SK-N-SH (cell line): ENCODE data around the gene HOXD10. TPM values are rescaled to one million over a fixed set of nuclear protein-coding genes. Genes with fewer than 3 reads are reported as not detected.
A peak's percentile ranks its signal among the peaks of the same experiment; 100 is the strongest.

ENCODE experiments used
- CTCF ChIA-PET: fragments of 300-600, 350-600 bp; formaldehyde crosslinking; extraction: SDS; loops from one replicate; lab custom pipeline; 2021; lab: Yijun Ruan, JAX
- POLR2A ChIA-PET: fragments of 350-600 bp; sonication (Branson Sonifier 250); formaldehyde crosslinking; extraction: SDS; loops from one replicate; lab custom pipeline; 2020; ENCODE audit warnings: antibody characterized with exemption, inconsistent platforms; lab: Yijun Ruan, JAX
- DNase-seq: peaks from one replicate; pipeline ENCODE4 v3.0.0; 2012
- H2AFZ ChIP-seq: fragments of 200-600 bp; sonication (generic); 2 replicates; pipeline ENCODE4 v1.8.1; 2016; ENCODE audit warnings: antibody characterized with exemption, mild to moderate bottlenecking, low read depth
- H3F3A ChIP-seq: fragments of 200-600 bp; sonication (generic); replicated peaks from 2 replicates; pipeline ENCODE3; 2016; ENCODE audit warnings: antibody characterized with exemption, mild to moderate bottlenecking; ENCODE audit not compliant: insufficient read depth
- H3K27ac ChIP-seq, 2 experiments: fragments of 200-500 bp in 1 of 2; fragments of 200-600 bp in 1 of 2; sonication (Bioruptor generic) in 1 of 2; sonication (generic), shearing (Covaris generic) in 1 of 2; 2 replicates each; pipeline versions ENCODE4 v1.5.1 to v1.6.1; 2014 to 2016; ENCODE audit warnings: low read depth in 2 of 2, inconsistent platforms in 1 of 2, low read length in 1 of 2, mild to moderate bottlenecking in 1 of 2, mixed read lengths in 1 of 2
- H3K27me3 ChIP-seq: fragments of 200-600 bp; sonication (generic), shearing (Covaris generic); 2 replicates; pipeline ENCODE4 v1.6.1; 2016; ENCODE audit warnings: mixed run types; ENCODE audit not compliant: insufficient read depth
- H3K36me3 ChIP-seq, 2 experiments: fragments of 200-500 bp in 1 of 2; fragments of 200-600 bp in 1 of 2; sonication (Bioruptor generic) in 1 of 2; sonication (generic) in 1 of 2; replicated peaks in 1 of 2; 2 replicates each; pipeline versions ENCODE3 to v1.5.1; 2014 to 2016; ENCODE audit warnings: low read length in 1 of 2, mild to moderate bottlenecking in 1 of 2; ENCODE audit not compliant: insufficient read depth in 2 of 2, control insufficient read depth in 1 of 2
- H3K4me1 ChIP-seq, 2 experiments: fragments of 200-500 bp in 1 of 2; fragments of 200-600 bp in 1 of 2; sonication (Bioruptor generic) in 1 of 2; sonication (generic), shearing (Covaris generic) in 1 of 2; 2 replicates each; pipeline versions ENCODE4 v1.5.1 to v1.6.1; 2014 to 2016; ENCODE audit warnings: low read depth in 1 of 2, low read length in 1 of 2, mixed run types in 1 of 2; ENCODE audit not compliant: insufficient read depth in 2 of 2, control insufficient read depth in 1 of 2
- H3K4me2 ChIP-seq: fragments of 200-600 bp; sonication (generic), shearing (Covaris generic); 2 replicates; pipeline ENCODE4 v1.6.1; 2017; ENCODE audit warnings: mixed run types
- H3K4me3 ChIP-seq, 2 experiments: fragments of 200-500 bp in 1 of 2; fragments of 200-600 bp in 1 of 2; sonication (Bioruptor generic) in 1 of 2; sonication (generic), shearing (Covaris generic) in 1 of 2; 2 replicates each; pipeline versions ENCODE4 v1.5.1 to v1.8.1; 2014 to 2016; ENCODE audit warnings: low read depth in 2 of 2, inconsistent platforms in 1 of 2, low read length in 1 of 2, mild to moderate bottlenecking in 1 of 2, mixed read lengths in 1 of 2, moderate library complexity in 1 of 2
- H3K79me2 ChIP-seq: fragments of 200-600 bp; sonication (generic); 2 replicates; pipeline ENCODE4 v1.8.1; 2017; ENCODE audit warnings: mild to moderate bottlenecking; ENCODE audit not compliant: insufficient read depth
- H3K9ac ChIP-seq: fragments of 200-600 bp; sonication (generic); 2 replicates; pipeline ENCODE4 v1.6.1; 2017; ENCODE audit warnings: mixed run types
- H3K9me2 ChIP-seq: fragments of 200-600 bp; sonication (generic); 2 replicates; pipeline ENCODE4 v1.6.1; 2017; ENCODE audit warnings: mixed run types
- H3K9me3 ChIP-seq: fragments of 200-600 bp; sonication (generic); 2 replicates; pipeline ENCODE4 v1.6.1; 2017; ENCODE audit warnings: mixed run types, mild to moderate bottlenecking, moderate library complexity
- H4K20me1 ChIP-seq: fragments of 200-600 bp; sonication (generic); 2 replicates; pipeline ENCODE4 v1.6.1; 2017; ENCODE audit warnings: mild to moderate bottlenecking, mixed run types; ENCODE audit not compliant: insufficient read depth
- EZH2phosphoT487 ChIP-seq: fragments of 200-600 bp; sonication (generic); IDR thresholded peaks from 2 replicates; pipeline ENCODE4 v1.6.1; 2017; ENCODE audit warnings: low read depth, mixed run types, mild to moderate bottlenecking, antibody characterized with exemption, moderate library complexity, borderline replicate concordance
- FOXJ3 ChIP-seq: sonication (generic); formaldehyde crosslinking; IDR thresholded peaks from 2 replicates; pipeline ENCODE4 v1.5.1; 2020; ENCODE audit warnings: mild to moderate bottlenecking, missing genetic modification reagents
- FOXM1 ChIP-seq: IDR thresholded peaks from 2 replicates; pipeline ENCODE4 v1.4.0; 2012; ENCODE audit warnings: low read depth, mild to moderate bottlenecking
- GABPA ChIP-seq: IDR thresholded peaks from 2 replicates; pipeline ENCODE4 v1.4.0; 2012; ENCODE audit warnings: low read depth, mild to moderate bottlenecking
- NRF1 ChIP-seq: IDR thresholded peaks from 2 replicates; pipeline ENCODE4 v1.6.1; 2012; ENCODE audit warnings: low read depth, mild to moderate bottlenecking, low read length
- POLR2AphosphoS5 ChIP-seq: IDR thresholded peaks from 2 replicates; pipeline ENCODE4 v1.6.1; 2012; ENCODE audit warnings: low read depth, low read length
- RCOR1 ChIP-seq: fragments of 150-350 bp; IDR thresholded peaks from 2 replicates; pipeline ENCODE4 v1.6.1; 2017; ENCODE audit warnings: antibody characterized with exemption, low read length
- RFX5 ChIP-seq: IDR thresholded peaks from 2 replicates; pipeline ENCODE4 v1.6.1; 2012; ENCODE audit warnings: mild to moderate bottlenecking, improper control_type of control experiment, low read length
- TAF1 ChIP-seq: IDR thresholded peaks from 2 replicates; pipeline ENCODE4 v1.6.1; 2012; ENCODE audit warnings: low read depth, mild to moderate bottlenecking, low read length, moderate library complexity, borderline replicate concordance
- TEAD4 ChIP-seq: IDR thresholded peaks from 2 replicates; pipeline ENCODE4 v1.4.0; 2012; ENCODE audit warnings: mild to moderate bottlenecking, borderline replicate concordance; ENCODE audit not compliant: insufficient read depth
- WGBS: methylation state at CpG from one replicate; pipeline ENCODE4 v1.1.6; 2017; ENCODE audit warnings: low lambda C conversion rate; 5-methylcytosine and 5-hydroxymethylcytosine counted together
- polyA plus RNA-seq, 3 experiments: library from polyadenylated mRNA; depleted of rRNA; stranded (reverse); fragments of >200 nt; gene quantifications; 2 replicates each; pipeline ENCODE4 v1.2.3, GENCODE V29; 2012

Gene HOXD10
- polyA plus RNA-seq, 1 of the 3 experiments (the other 2 are of a cell fraction): 0.10 TPM

- Histone ChIP-seq H3K9ac (no peak overlapping the region), H3K9me3 (no peaks in the 10 kb centered on the region), H4K20me1 (no peaks in the 10 kb centered on the region), H3K27me3 (peaks cover 64% of the 10 kb centered on the region; the same call in 1 of the 2 replicates), H3K36me3 (no peaks in the 10 kb centered on the region), H3K4me2 (no peak overlapping the region), H3F3A (no peaks in the 10 kb centered on the region), H3K4me1 (peaks cover 0 to 10% of the 10 kb centered on the region in 2 experiments; a peak in 2 of 4 replicates), H2AFZ (no peak overlapping the region), H3K27ac (no peak overlapping the region), H3K9me2 (no peaks in the 10 kb centered on the region), H3K4me3 (no peak overlapping the region), H3K79me2 (no peaks in the 10 kb centered on the region)
- no peak for TF ChIP-seq FOXM1
- no peak for TF ChIP-seq GABPA
- no peak for TF ChIP-seq RFX5
- TF ChIP-seq RCOR1: no peak
- no peak for TF ChIP-seq EZH2phosphoT487
- no peak for TF ChIP-seq TEAD4
- TF ChIP-seq TAF1: no peak
- TF ChIP-seq NRF1: no peak
- no peak for TF ChIP-seq POLR2AphosphoS5
- CTCF ChIA-PET: interaction anchor here (1.0 to 17.7 kb wide), 9 partner anchors 8 to 538 kb away, joined by 3 to 264 read pairs (median 9); partner anchors contain the start of genes HOXD11, HOXD12, HOXD13 and HOXD9
- WGBS: 92% methylated on average over 14 of the region's 16 CpGs
- POLR2A ChIA-PET: no interaction called here
- DNase-seq: no peak
These were observed 1.5 kb upstream of the HOXD10 start for GRCh38 chr2:176114930-176115625.

GRCh38 chr2:176117162-176117822, 714 bp downstream of the HOXD10 start:
- ChIA-PET CTCF (interaction anchor here (0.8 to 17.7 kb wide), 13 partner anchors 7 to 1044 kb away, joined by 3 to 264 read pairs (median 8); partner anchors contain the start of genes HOXD12, HOXD13 and HOXD9), POLR2A (interaction anchor here (1.0 kb wide), 1 partner anchor 13 kb away, joined by 3 read pairs; no protein-coding TSS in a partner anchor)
- Histone ChIP-seq H3K4me3 (peak overlapping the region in 1 of 2 experiments; percentile 45; a peak in 1 of 4 replicates), H3K4me1 (peaks cover 0 to 14% of the 10 kb centered on the region in 2 experiments; a peak in 1 of 4 replicates), H3K9ac (no peak overlapping the region), H3K9me2 (no peaks in the 10 kb centered on the region), H3K27me3 (peaks cover 49% of the 10 kb centered on the region), H3K79me2 (no peaks in the 10 kb centered on the region), H3K9me3 (no peaks in the 10 kb centered on the region), H4K20me1 (no peaks in the 10 kb centered on the region), H3K27ac (no peak overlapping the region), H2AFZ (no peak overlapping the region), H3K4me2 (0 out of 2 replicates have a peak overlapping the region, but pooled peaks have one; percentile 57), H3K36me3 (no peaks in the 10 kb centered on the region), H3F3A (no peaks in the 10 kb centered on the region)
- TF ChIP-seq FOXJ3 (CRISPR knock-in tag): no peak
- TF ChIP-seq EZH2phosphoT487: 0 out of 2 replicates have a peak, but pooled peaks have one; percentile 53
- DNase-seq: no peak
- WGBS: 55% methylated on average over 20 of the region's 40 CpGs
